GM12878 (cell line): ENCODE results near the gene EMC1. TPM values are rescaled to one million over a fixed set of nuclear protein-coding genes. Genes with fewer than 3 reads are reported as not detected.

ENCODE experiments used
- ATAC-seq: fragments of 200-7000 bp; cut with Tn5 transposase; 3 replicates; pipeline ENCODE4 v1.9.1; 2020; ENCODE audit warnings: mild to moderate bottlenecking, moderate library complexity
- BruUV-seq: library from RNA; stranded (reverse); fragments of 400-500 nt; replicated peaks from 2 replicates; lab custom pipeline; 2021; lab: Mats Ljungman, UMichigan
- CTCF ChIA-PET: fragments of 300-600 bp; sonication (Branson Sonifier 250); formaldehyde crosslinking; extraction: SDS; loops from one replicate; lab custom pipeline; 2021; ENCODE audit warnings: inconsistent platforms; lab: Yijun Ruan, JAX
- POLR2A ChIA-PET: fragments of 350-600 bp; formaldehyde crosslinking; extraction: SDS; loops from one replicate; lab custom pipeline; 2021; ENCODE audit warnings: inconsistent platforms; lab: Charles Lee
- RAD21 ChIA-PET: fragments of 300-600 bp; sonication (Branson Sonifier 250); formaldehyde crosslinking; loops from one replicate; lab custom pipeline; 2023; ENCODE audit warnings: antibody characterized with exemption; ENCODE audit not compliant: unreplicated experiment; lab: Charles Lee
- SMC1A ChIA-PET: fragments of 300-600 bp; sonication (Branson Sonifier 250); formaldehyde crosslinking; loops from one replicate; lab custom pipeline; 2023; ENCODE audit not compliant: unreplicated experiment, uncharacterized antibody; lab: Charles Lee
- DNase-seq: peaks from one replicate; pipeline ENCODE4 v3.0.0-alpha.2; 2011; ENCODE audit warnings: low read depth, low spot score
- FAIRE-seq: peaks from 3 replicates; lab custom pipeline; 2011; peaks lifted over from hg19 to GRCh38; lab: Jason Lieb, UNC
- H2AFZ ChIP-seq: 2 replicates; pipeline ENCODE4 v1.6.0; 2011; ENCODE audit warnings: low read depth, low read length, control low read depth; ENCODE audit not compliant: control insufficient read depth
- H3K27ac ChIP-seq: 2 replicates; pipeline ENCODE4 v1.5.1; 2011; ENCODE audit warnings: control low read depth; ENCODE audit not compliant: control insufficient read depth, insufficient read depth
- H3K27me3 ChIP-seq, 2 experiments: replicated peaks in 1 of 2; 2 replicates each; pipeline versions ENCODE4 v1.6.0 to v1.6.1; 2011; ENCODE audit warnings: low read length in 1 of 2; ENCODE audit not compliant: control insufficient read depth in 2 of 2, insufficient read depth in 2 of 2
- H3K36me3 ChIP-seq, 2 experiments: 2 replicates each; pipeline ENCODE4 v1.5.1; 2011; ENCODE audit warnings: low read length in 1 of 2; ENCODE audit not compliant: control insufficient read depth in 2 of 2, insufficient read depth in 2 of 2
- H3K4me1 ChIP-seq: 2 replicates; pipeline ENCODE4 v1.6.1; 2011; ENCODE audit warnings: mild to moderate bottlenecking, low read length, moderate library complexity, mixed read lengths; ENCODE audit not compliant: control insufficient read depth, insufficient read depth
- H3K4me2 ChIP-seq: 2 replicates; pipeline ENCODE4 v1.6.0; 2011; ENCODE audit warnings: control low read depth; ENCODE audit not compliant: control insufficient read depth, insufficient read depth
- H3K4me3 ChIP-seq: fragments of 200-600 bp; sonication (generic); 2 replicates; pipeline ENCODE4 v1.5.1; 2016
- H3K79me2 ChIP-seq: 2 replicates; pipeline ENCODE4 v1.6.0; 2011; ENCODE audit warnings: low read length; ENCODE audit not compliant: control insufficient read depth, insufficient read depth
- H3K9ac ChIP-seq: 2 replicates; pipeline ENCODE4 v1.8.0; 2011; ENCODE audit warnings: low read length, control low read depth, mixed read lengths; ENCODE audit not compliant: control insufficient read depth, insufficient read depth
- H3K9me3 ChIP-seq: replicated peaks from 3 replicates; pipeline ENCODE4 v1.5.1; 2011; ENCODE audit warnings: mild to moderate bottlenecking, low read length; ENCODE audit not compliant: control insufficient read depth, insufficient read depth
- H4K20me1 ChIP-seq: 2 replicates; pipeline ENCODE4 v1.6.0; 2011; ENCODE audit not compliant: control insufficient read depth, insufficient read depth
- BHLHE40 ChIP-seq, 2 experiments: fragments of 450-650 bp in 1 of 2; IDR thresholded peaks; 2 replicates each; pipeline ENCODE4 v1.6.1; 2011 to 2017; ENCODE audit warnings: low read depth in 2 of 2, borderline replicate concordance in 1 of 2, improper control_type of control experiment in 1 of 2, low read length in 1 of 2, mild to moderate bottlenecking in 1 of 2
- BMI1 ChIP-seq: fragments of 450-650 bp; IDR thresholded peaks from 2 replicates; pipeline ENCODE4 v1.6.1; 2016; ENCODE audit warnings: mild to moderate bottlenecking, moderate library complexity, borderline replicate concordance
- MEF2B ChIP-seq: fragments of 450-650 bp; IDR thresholded peaks from 2 replicates; pipeline ENCODE4 v1.6.1; 2018; ENCODE audit warnings: mild to moderate bottlenecking, moderate library complexity; ENCODE audit not compliant: partially characterized antibody, poor library complexity, severe bottlenecking
- YY1 ChIP-seq: IDR thresholded peaks from 2 replicates; pipeline ENCODE4 v1.6.1; 2011; ENCODE audit warnings: low read depth, mild to moderate bottlenecking, low read length
- ZSCAN29 ChIP-seq: fragments of 450-650 bp; IDR thresholded peaks from 2 replicates; pipeline ENCODE4 v1.6.1; 2017; ENCODE audit warnings: mild to moderate bottlenecking, moderate library complexity
- WGBS: methylation state at CpG from one replicate; pipeline ENCODE4 v1.1.6; 2016; ENCODE audit warnings: low lambda C conversion rate; ENCODE audit not compliant: insufficient replicate concordance, insufficient coverage; ENCODE audit errors: missing lambda C conversion rate; 5-methylcytosine and 5-hydroxymethylcytosine counted together
- in situ Hi-C: fragments of 300-500 bp; cut with MboI; formaldehyde crosslinking; loops from 9 replicates; pipeline ENCODE4 v1.14.3; 2018; ENCODE audit warnings: mixed read lengths
- intact Hi-C: fragments of 100-400 bp; cut with micrococcal nuclease; formaldehyde crosslinking; loops from one replicate; pipeline ENCODE4 v1.14.2; 2022; ENCODE audit not compliant: unreplicated experiment
- polyA plus RNA-seq, 11 experiments: library from polyadenylated mRNA; depleted of rRNA in 4 of 11; unstranded in 6 of 11; stranded (reverse) in 5 of 11; fragments of >200 nt; fragmentation: Nextera tagmentation in 4 of 11; fragmentation: Illumina TruSeq in 1 of 11; extraction: Ambion mirVana in 4 of 11; extraction: Trizol in 1 of 11; gene quantifications; 1 replicate in 1 of 11; 2 replicates in 10 of 11; pipeline versions ENCODE4 v1.2.1 to v1.2.3, GENCODE V29; 2011 to 2016; ENCODE audit warnings: inconsistent platforms in 2 of 11, missing spikeins in 2 of 11, low read depth in 1 of 11
- total RNA-seq, 4 experiments: library from RNA; depleted of rRNA in 3 of 4; stranded (reverse); fragments of >200 nt in 3 of 4; fragmentation: Illumina TruSeq in 1 of 4; extraction: Trizol in 1 of 4; gene quantifications; 2 replicates each; pipeline versions ENCODE4 v1.2.1 to v1.2.3, GENCODE V29; 2013 to 2021

EMC1 gene
- total and polyA plus RNA-seq, 10 of the 15 experiments (the other 5 are each of a cell fraction or from before 2014, with no cell fraction given), result 12.2 to 43.6 (median 20.6) TPM

- Histone ChIP-seq H2AFZ (no peak overlapping the region), H3K27ac (no peak overlapping the region), H3K9me3 (no peaks in the 10 kb centered on the region), H3K36me3 (peaks cover 18 to 40% of the 10 kb centered on the region in 2 experiments), H3K4me1 (no peaks in the 10 kb centered on the region), H4K20me1 (no peaks in the 10 kb centered on the region), H3K27me3 (no peaks in the 10 kb centered on the region), H3K4me3 (no peak overlapping the region), H3K4me2 (no peak overlapping the region)
- ATAC-seq (no peak), FAIRE-seq (no peak), DNase-seq (no peak)
- whole genome bisulfite sequencing, result 97% methylated on average over 3 of the region's 3 CpGs
- ChIA-PET RAD21 (no interaction called here), CTCF (interaction anchor here (0.9 kb wide), 1 partner anchor 16 kb away, joined by 3 read pairs; no protein-coding TSS in a partner anchor), POLR2A (interaction anchor here (0.5 kb wide), 1 partner anchor 15 kb away, joined by 7 read pairs; no protein-coding TSS in a partner anchor)
- no TSS peak for BruUV-seq
- intact Hi-C loops, result no loop called here
- TF ChIP-seq ZSCAN29 (no peak), YY1 (no peak), BMI1 (no peak), BHLHE40 (IDR thresholded peaks at IDR 0.05; ENCODE audit: borderline replicate concordance in 1 of 2, low read depth in 2 of 2, low read length in 1 of 2) (no peak), MEF2B (no peak)
- TF ChIP-seq, all 136 proteins: peak for 0
- H3K79me2 ChIP-seq, result no peaks in the 10 kb centered on the region
- in situ Hi-C loops, result no loop called here
- SMC1A ChIA-PET, result no interaction called here
- no peak overlapping the region for H3K9ac ChIP-seq
These were observed 22.1 kb downstream of the EMC1 start for GRCh38 chr1:19229229-19229628.
